ENCODE data around the gene PIK3C2G.
"Not testable (repeated sequence)": the region's sequence is repeated elsewhere in the genome, so short reads cannot be mapped to it uniquely, and the experiment has no call there.

PIK3C2G gene

DNA sequence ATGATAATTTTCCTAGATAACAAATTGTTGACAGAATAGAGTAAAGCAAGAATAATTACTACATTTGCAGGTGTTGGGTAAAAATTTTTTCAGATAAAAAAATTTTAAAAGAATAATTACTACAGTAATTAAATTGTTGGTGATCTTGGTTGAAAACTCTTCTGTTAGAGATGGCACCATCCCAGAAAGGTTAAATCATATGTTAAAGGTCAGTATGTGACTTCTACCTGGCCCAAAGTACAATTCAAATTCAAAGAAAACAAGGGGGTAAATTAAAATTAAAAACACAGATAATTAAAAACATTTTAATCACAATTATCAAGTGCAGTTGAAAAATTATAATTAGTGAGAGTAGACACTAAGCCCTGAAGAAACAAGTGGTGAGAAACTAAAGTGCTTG lies 18.1 kb upstream of the PIK3C2G start:
- DNase-seq (ENCODE audit: low read depth), result no peak
- no peak overlapping the region for H3K4me3 ChIP-seq (ENCODE audit: low read depth, low read length)
- TF ChIP-seq, protein P1, sequence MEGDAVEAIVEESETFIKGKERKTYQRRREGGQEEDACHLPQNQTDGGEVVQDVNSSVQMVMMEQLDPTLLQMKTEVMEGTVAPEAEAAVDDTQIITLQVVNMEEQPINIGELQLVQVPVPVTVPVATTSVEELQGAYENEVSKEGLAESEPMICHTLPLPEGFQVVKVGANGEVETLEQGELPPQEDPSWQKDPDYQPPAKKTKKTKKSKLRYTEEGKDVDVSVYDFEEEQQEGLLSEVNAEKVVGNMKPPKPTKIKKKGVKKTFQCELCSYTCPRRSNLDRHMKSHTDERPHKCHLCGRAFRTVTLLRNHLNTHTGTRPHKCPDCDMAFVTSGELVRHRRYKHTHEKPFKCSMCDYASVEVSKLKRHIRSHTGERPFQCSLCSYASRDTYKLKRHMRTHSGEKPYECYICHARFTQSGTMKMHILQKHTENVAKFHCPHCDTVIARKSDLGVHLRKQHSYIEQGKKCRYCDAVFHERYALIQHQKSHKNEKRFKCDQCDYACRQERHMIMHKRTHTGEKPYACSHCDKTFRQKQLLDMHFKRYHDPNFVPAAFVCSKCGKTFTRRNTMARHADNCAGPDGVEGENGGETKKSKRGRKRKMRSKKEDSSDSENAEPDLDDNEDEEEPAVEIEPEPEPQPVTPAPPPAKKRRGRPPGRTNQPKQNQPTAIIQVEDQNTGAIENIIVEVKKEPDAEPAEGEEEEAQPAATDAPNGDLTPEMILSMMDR (IDR thresholded peaks at IDR 0.05; ENCODE audit: control insufficient read depth, extremely low read depth, insufficient read depth), result no peak

DNA sequence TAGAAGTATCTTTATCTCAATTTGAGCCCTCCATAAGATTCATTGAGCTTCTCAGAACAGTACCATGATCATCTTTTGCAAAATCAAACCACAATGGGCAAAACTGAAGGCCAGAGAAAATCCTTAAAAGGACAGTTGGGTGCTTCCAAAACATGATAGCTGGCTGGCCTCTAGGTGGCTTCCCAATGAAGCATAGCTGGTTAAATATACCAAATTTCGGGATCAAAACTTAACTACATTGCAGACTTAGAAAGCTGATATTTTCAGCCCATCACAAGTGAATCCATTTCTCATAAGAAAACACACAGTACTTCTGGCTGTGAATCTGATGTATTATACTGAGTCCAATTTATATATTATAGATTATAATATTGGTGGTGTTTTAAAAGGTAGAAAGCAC lies 15.3 kb upstream of the PIK3C2G start:
- no peak overlapping the region for H3K4me3 ChIP-seq (ENCODE audit: low read depth, low read length)
- DNase-seq (ENCODE audit: low read depth), result no peak
- TF ChIP-seq, protein P1 (IDR thresholded peaks at IDR 0.05; ENCODE audit: control insufficient read depth, extremely low read depth, insufficient read depth), result peak; percentile 18; the same call in 1 of the 2 replicates

DNA sequence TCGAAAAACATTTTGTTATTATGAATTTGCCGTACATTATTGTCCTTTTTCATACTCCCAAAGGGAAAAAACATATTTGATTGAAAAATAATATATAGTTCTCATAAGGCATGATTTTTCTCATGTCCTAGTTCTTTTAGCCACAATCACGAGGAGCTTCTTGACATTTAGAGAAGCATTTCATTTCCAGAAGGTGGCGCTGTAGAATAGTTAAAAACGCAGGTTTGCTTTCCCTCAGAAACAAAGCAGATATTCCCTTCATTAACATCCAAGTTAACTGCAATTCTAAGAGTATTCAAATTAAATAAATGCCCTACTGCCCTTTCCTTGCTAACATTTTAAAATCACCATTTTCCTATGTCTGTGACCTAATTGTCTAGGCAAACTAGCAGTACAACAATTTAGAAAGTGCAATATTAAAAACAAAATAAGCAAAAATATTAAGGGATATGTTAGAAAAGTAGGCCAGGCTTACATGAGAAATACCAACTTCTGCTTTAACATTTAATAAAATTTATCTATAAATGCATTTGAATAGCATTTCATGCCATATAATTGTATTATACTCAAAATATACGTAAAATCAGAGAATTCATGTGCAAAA lies 10.9 kb upstream of the PIK3C2G start:
- TF ChIP-seq, protein P1 (IDR thresholded peaks at IDR 0.05; ENCODE audit: control insufficient read depth, extremely low read depth, insufficient read depth), result peak; percentile 68
- peak; percentile 27 for DNase-seq (ENCODE audit: low read depth)

DNA sequence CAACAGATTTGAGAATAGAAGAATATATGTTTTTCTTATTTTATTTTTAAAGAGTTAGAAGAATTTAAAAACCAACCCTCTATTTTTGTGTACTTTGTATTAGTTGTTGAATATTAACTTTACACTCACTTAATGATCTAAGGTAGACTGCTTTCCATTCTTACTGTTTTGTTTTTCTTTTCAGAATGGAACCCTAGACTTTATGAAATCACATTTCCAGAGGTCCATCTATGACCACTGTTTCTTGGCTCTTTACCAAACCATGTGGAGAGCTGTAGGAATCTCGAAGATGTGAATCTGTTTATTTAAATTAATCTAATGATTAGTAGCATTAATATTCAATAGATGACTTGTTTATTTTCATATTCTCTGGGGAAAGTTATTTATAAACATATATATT lies 7.2 kb upstream of the PIK3C2G start:
- no peak for DNase-seq (ENCODE audit: low read depth)
- H3K4me3 ChIP-seq (ENCODE audit: low read depth, low read length), result no peak overlapping the region
- TF ChIP-seq, protein P1 (IDR thresholded peaks at IDR 0.05; ENCODE audit: control insufficient read depth, extremely low read depth, insufficient read depth), result no peak

More for the DNA sequence above, 10.9 kb upstream of the PIK3C2G start:
- H3K4me3 ChIP-seq (ENCODE audit: low read depth, low read length), result no peak overlapping the region

DNA sequence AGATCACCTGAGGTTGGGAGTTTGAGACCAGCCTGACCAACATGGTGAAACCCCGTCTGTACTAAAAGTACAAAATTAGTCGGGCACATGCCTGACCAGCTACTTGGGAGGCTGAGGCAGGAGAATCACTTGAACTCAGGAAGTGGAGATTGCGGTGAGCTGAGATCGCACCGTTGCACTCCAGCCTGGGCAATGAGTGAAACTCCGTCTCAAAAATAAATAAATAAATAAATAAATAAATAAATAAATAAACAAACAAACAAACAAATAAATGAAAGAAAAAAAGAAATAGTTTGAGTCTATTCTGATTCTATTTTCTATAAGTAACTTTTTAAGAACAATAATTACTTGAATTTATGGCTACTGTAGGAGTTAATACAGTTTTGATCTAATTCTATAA lies 6.3 kb upstream of the PIK3C2G start:
- H3K4me3 ChIP-seq (ENCODE audit: low read depth, low read length); DNase-seq (ENCODE audit: low read depth): not testable (repeated sequence)

DNA sequence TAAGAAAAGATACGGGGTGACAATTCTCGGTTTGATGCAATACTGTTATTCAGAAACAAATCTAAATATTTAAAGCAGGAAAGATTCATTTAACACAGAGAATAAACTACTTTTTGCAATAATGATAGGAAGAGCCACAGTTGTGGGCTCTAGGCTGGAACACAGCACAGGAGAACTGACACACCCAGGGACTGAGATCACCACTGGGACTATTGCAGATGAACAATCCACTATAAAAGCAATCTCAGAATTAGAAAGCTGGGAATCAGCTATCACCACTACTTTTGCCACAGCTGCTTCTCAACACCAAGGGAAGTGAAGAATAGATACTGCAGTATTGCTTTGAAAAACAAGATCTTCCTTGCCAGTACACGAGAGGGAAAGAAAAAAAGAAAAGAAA lies 4.1 kb upstream of the PIK3C2G start:
- DNase-seq (ENCODE audit: low read depth), result no peak
- TF ChIP-seq, protein P1 (IDR thresholded peaks at IDR 0.05; ENCODE audit: control insufficient read depth, extremely low read depth, insufficient read depth), result no peak

DNA sequence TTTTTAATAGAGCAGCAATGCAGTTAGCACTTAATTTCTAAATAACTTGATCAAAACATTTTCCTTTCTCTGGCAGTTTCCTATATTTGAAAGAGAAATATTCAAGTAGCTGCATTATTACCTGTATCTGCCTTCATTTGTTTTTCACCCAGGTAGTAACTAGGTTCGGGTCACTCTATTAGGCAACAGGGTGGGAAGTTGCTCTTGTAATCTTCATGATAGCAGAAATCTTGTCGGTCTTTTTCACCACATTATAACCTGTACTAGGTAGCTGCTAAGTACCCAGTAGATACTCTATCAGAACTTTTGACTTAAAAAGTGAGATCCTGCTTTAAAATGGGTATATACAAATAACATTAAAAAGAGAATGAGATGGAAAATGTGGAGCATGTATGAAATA lies 2.4 kb upstream of the PIK3C2G start:
- no peak for DNase-seq (ENCODE audit: low read depth)
- TF ChIP-seq, protein P1 (IDR thresholded peaks at IDR 0.05; ENCODE audit: control insufficient read depth, extremely low read depth, insufficient read depth), result no peak
- no peak overlapping the region for H3K4me3 ChIP-seq (ENCODE audit: low read depth, low read length)

More for the DNA sequence above, 4.1 kb upstream of the PIK3C2G start:
- no peak overlapping the region for H3K4me3 ChIP-seq (ENCODE audit: low read depth, low read length)

Measured in LNCaP clone FGC (cell line).